KMS-11 (cell line): ENCODE measurements around the gene PRM1.

ENCODE experiments used
- H2AFZ ChIP-seq: fragments of 200-600 bp; sonication (generic); 2 replicates; pipeline ENCODE4 v1.6.1; 2016; ENCODE audit warnings: antibody characterized with exemption, mixed run types, low read depth
- H3K27ac ChIP-seq: fragments of 200-600 bp; sonication (generic); 2 replicates; pipeline ENCODE4 v1.6.1; 2016; ENCODE audit warnings: mild to moderate bottlenecking, mixed run types
- H3K27me3 ChIP-seq: fragments of 200-600 bp; sonication (generic); 2 replicates; pipeline ENCODE4 v1.6.1; 2017; ENCODE audit warnings: mild to moderate bottlenecking, low read depth, mixed run types, moderate library complexity; ENCODE audit not compliant: insufficient read depth
- H3K36me3 ChIP-seq: fragments of 200-600 bp; sonication (generic); 2 replicates; pipeline ENCODE4 v1.6.1; 2017; ENCODE audit warnings: mild to moderate bottlenecking, mixed run types; ENCODE audit not compliant: insufficient read depth
- H3K4me1 ChIP-seq: fragments of 200-600 bp; sonication (generic); 2 replicates; pipeline ENCODE4 v1.6.1; 2016; ENCODE audit warnings: mild to moderate bottlenecking, low read depth, mixed run types; ENCODE audit not compliant: poor library complexity, severe bottlenecking
- H3K4me2 ChIP-seq: fragments of 200-600 bp; sonication (generic); 2 replicates; pipeline ENCODE4 v1.7.0; 2016; ENCODE audit warnings: mild to moderate bottlenecking, mixed run types
- H3K4me3 ChIP-seq: fragments of 200-600 bp; sonication (generic); IDR thresholded peaks from 2 replicates; pipeline ENCODE4 v1.6.1; 2017; ENCODE audit warnings: low read depth, low read length, mixed read lengths; ENCODE audit not compliant: insufficient read depth
- H3K79me2 ChIP-seq: fragments of 200-600 bp; sonication (generic); 2 replicates; pipeline ENCODE4 v1.6.1; 2016; ENCODE audit warnings: low read depth, mixed run types; ENCODE audit not compliant: insufficient read depth
- H3K9ac ChIP-seq: fragments of 200-600 bp; sonication (generic); 2 replicates; pipeline ENCODE4 v1.6.1; 2016; ENCODE audit warnings: mild to moderate bottlenecking, mixed run types
- H4K20me1 ChIP-seq: fragments of 200-600 bp; sonication (generic); 2 replicates; pipeline ENCODE4 v1.6.1; 2016; ENCODE audit warnings: mild to moderate bottlenecking, mixed run types; ENCODE audit not compliant: insufficient read depth
- CTCF ChIP-seq: fragments of 200-600 bp; sonication (generic); conservative IDR thresholded peaks from 2 replicates; pipeline ENCODE4 v1.6.1; 2017; ENCODE audit warnings: low read depth, mild to moderate bottlenecking, antibody characterized with exemption, low read length, moderate library complexity, mixed read lengths

The PRM1 gene

GRCh38 chr16:11307639-11308492 is 26.7 kb upstream of the PRM1 start:
- H3K9ac ChIP-seq = no peak overlapping the region
- H3K27me3 ChIP-seq = no peaks in the 10 kb centered on the region; the same call in 1 of the 2 replicates
- peak overlapping the region; percentile 70; the same call in 1 of the 2 replicates for H3K4me2 ChIP-seq
- peak overlapping the region; percentile 17; the same call in 1 of the 2 replicates for H3K27ac ChIP-seq
- no peak for TF ChIP-seq CTCF
- no peaks in the 10 kb centered on the region for H3K36me3 ChIP-seq
- no peak overlapping the region for H3K4me3 ChIP-seq
- no peaks in the 10 kb centered on the region for H4K20me1 ChIP-seq
- H3K4me1 ChIP-seq = peaks cover 71% of the 10 kb centered on the region
- H2AFZ ChIP-seq = no peak overlapping the region
- H3K79me2 ChIP-seq = no peaks in the 10 kb centered on the region

- Histone ChIP-seq H3K27me3 (no peaks in the 10 kb centered on the region; the same call in 1 of the 2 replicates), H3K27ac (no peak overlapping the region), H4K20me1 (no peaks in the 10 kb centered on the region), H3K4me2 (no peak overlapping the region), H3K9ac (no peak overlapping the region), H3K4me3 (no peak overlapping the region), H3K4me1 (peaks cover 71% of the 10 kb centered on the region), H3K36me3 (no peaks in the 10 kb centered on the region), H3K79me2 (no peaks in the 10 kb centered on the region), H2AFZ (no peak overlapping the region)
- TF ChIP-seq CTCF = no peak
Measured at GRCh38 chr16:11306997-11307638, 26.0 kb upstream of the PRM1 start.

GRCh38 chr16:11306381-11306780 is 25.3 kb upstream of the PRM1 start:
- H3K27me3 ChIP-seq = no peaks in the 10 kb centered on the region; the same call in 1 of the 2 replicates
- H3K79me2 ChIP-seq = no peaks in the 10 kb centered on the region
- H3K9ac ChIP-seq = no peak overlapping the region
- no peak overlapping the region for H3K27ac ChIP-seq
- H3K4me2 ChIP-seq = no peak overlapping the region
- no peaks in the 10 kb centered on the region for H3K36me3 ChIP-seq
- no peak overlapping the region for H2AFZ ChIP-seq
- peaks cover 69% of the 10 kb centered on the region for H3K4me1 ChIP-seq
- H3K4me3 ChIP-seq = no peak overlapping the region
- no peaks in the 10 kb centered on the region for H4K20me1 ChIP-seq
- TF ChIP-seq CTCF = no peak

- Histone ChIP-seq H3K4me1 (peaks cover 45% of the 10 kb centered on the region), H3K4me3 (no peak overlapping the region), H3K79me2 (no peaks in the 10 kb centered on the region), H3K9ac (no peak overlapping the region), H2AFZ (no peak overlapping the region), H3K4me2 (peak overlapping the region; percentile 29; the same call in 1 of the 2 replicates), H3K27ac (no peak overlapping the region), H4K20me1 (no peaks in the 10 kb centered on the region), H3K27me3 (peaks cover 9% of the 10 kb centered on the region; the same call in 1 of the 2 replicates), H3K36me3 (no peaks in the 10 kb centered on the region)
- no peak for TF ChIP-seq CTCF
Measured at GRCh38 chr16:11303405-11304138, 22.4 kb upstream of the PRM1 start.
